ENCODE data around the gene NELFB.

NELFB gene

GRCh38 chr9:137294091-137294680 is 39.1 kb downstream of the NELFB start:
- no peak overlapping the region for H3K4me3 ChIP-seq (ENCODE audit: low read length)
- no peak for DNase-seq (ENCODE audit: low read depth)
- TF ChIP-seq CTCF (conservative IDR thresholded peaks at IDR 0.05; ENCODE audit: low read depth, low read length) = no peak

GRCh38 chr9:137294681-137295237 is 39.6 kb downstream of the NELFB start:
- H3K4me3 ChIP-seq (ENCODE audit: low read length) = peak overlapping the region; percentile 21
- peak; percentile 59 for TF ChIP-seq CTCF (conservative IDR thresholded peaks at IDR 0.05; ENCODE audit: low read depth, low read length)
- DNase-seq (ENCODE audit: low read depth) = no peak

- peak overlapping the region; percentile 21 for H3K4me3 ChIP-seq (ENCODE audit: low read length)
Measured at GRCh38 chr9:137295238-137295811, 40.2 kb downstream of the NELFB start.

GRCh38 chr9:137295849-137296669 is 40.9 kb downstream of the NELFB start:
- no peak for DNase-seq (ENCODE audit: low read depth)
- no peak for TF ChIP-seq CTCF (conservative IDR thresholded peaks at IDR 0.05; ENCODE audit: low read depth, low read length)
- no peak overlapping the region for H3K4me3 ChIP-seq (ENCODE audit: low read length)

More at GRCh38 chr9:137295238-137295811, 40.2 kb downstream of the NELFB start:
- DNase-seq (ENCODE audit: low read depth) = no peak
- TF ChIP-seq CTCF (conservative IDR thresholded peaks at IDR 0.05; ENCODE audit: low read depth, low read length) = peak; percentile 26

GRCh38 chr9:137296670-137297664 is 41.8 kb downstream of the NELFB start:
- H3K4me3 ChIP-seq (ENCODE audit: low read length) = no peak overlapping the region
- no peak for TF ChIP-seq CTCF (conservative IDR thresholded peaks at IDR 0.05; ENCODE audit: low read depth, low read length)
- DNase-seq (ENCODE audit: low read depth) = no peak

- H3K4me3 ChIP-seq (ENCODE audit: low read length) = no peak overlapping the region
Measured at GRCh38 chr9:137297966-137298365, 42.8 kb downstream of the NELFB start.

More at GRCh38 chr9:137297966-137298365, 42.8 kb downstream of the NELFB start:
- no peak for DNase-seq (ENCODE audit: low read depth)
- TF ChIP-seq CTCF (conservative IDR thresholded peaks at IDR 0.05; ENCODE audit: low read depth, low read length) = no peak
